GM21526 (cell line): ENCODE data around the gene INPP5J.
"Not testable (repeated sequence)": the region's sequence is repeated elsewhere in the genome, so short reads cannot be mapped to it uniquely, and the experiment has no call there.

Experiments used
- ATAC-seq: cut with Tn5 transposase; IDR thresholded peaks from one replicate; pipeline ENCODE4 v1.9.1; 2021; ENCODE audit warnings: moderate library complexity; ENCODE audit not compliant: unreplicated experiment, low FRiP score

Gene INPP5J

DNA sequence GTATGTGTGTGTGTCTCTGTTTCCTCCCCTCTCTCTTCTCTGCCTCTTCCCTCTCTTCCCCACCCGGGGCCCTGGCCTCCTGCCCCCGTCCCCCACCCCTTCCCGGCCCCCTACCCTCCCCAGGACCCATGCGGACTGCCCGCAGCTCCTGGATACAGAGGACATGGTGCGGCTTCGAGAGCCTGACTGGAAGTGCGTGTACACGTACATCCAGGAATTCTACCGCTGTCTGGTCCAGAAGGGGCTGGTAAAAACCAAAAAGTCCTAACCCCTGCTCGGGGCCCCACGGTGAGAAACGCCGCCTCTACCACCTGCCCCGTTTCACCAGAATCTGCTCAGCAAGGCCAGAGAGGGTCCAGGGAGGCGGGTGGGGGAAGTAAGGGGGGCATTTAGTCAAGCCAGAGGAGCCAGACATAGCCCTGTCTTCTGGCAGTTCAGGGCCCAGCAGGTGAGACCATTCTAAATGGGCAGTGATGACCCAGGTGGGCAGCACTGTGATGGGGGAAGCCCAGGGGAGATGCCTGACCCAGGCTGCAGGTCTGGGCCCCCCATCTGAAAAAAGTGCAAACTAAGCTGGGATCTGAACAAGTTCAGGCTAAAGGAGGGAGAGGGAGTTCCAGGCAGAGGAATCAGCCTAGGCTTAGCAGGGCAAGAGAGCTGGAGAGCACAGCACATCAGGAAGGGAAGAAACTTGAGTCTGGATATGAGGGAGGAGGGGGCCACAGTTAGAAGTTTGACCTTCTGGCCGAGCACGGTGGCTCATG, 21.8 kb upstream of the INPP5J start:
- ATAC-seq: no peak

DNA sequence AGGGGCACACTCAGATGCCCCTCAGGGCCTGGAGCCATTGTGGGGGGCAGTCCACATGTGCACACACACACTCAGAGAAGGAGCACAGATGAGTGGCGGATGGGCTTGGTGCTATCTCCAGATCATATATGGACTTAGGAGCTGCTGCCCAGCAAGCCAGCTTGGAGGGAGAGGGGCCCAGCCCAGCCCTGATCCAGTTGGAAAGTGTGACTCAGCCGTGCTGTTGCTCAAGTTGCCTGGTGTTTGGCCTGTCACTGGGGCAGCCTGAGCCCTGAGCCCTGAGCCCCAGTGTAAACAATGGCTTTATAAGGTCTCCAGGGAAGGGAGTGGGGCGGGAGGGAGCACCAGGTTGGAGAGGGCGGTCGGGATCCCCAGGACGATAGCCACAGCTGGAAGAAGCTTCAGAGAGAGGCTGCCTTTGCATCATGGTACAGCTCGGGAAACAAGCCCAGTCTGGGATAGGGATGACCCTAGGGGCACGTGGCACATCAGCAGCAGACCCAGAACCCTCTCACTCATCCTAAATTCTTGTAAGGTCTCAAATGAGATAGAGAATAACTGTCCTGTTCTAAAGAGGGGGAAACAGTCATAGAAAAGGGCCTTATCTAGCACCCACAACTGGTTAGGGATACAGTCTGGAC, 20.2 kb upstream of the INPP5J start:
- no peak for ATAC-seq

DNA sequence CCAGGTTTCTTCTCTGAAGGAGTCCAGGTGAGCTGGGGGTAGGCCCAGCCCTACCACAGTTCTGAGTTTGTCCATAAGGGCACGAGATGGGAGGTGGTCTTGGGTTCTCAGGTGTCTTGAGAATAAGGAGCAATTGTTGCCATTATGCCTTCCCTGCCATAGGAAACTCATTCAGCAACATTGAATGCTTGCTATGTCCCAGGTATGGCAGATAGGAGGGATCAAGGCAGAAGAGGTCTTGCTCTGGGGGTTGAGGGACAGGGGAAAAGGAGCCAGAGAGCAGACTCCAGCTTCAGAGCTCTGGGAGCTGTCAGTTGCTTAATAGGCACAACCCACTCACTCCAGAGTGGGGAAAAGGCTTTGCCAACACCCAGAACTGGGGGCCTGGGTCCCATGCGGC, 19.7 kb upstream of the INPP5J start:
- ATAC-seq: no peak

DNA sequence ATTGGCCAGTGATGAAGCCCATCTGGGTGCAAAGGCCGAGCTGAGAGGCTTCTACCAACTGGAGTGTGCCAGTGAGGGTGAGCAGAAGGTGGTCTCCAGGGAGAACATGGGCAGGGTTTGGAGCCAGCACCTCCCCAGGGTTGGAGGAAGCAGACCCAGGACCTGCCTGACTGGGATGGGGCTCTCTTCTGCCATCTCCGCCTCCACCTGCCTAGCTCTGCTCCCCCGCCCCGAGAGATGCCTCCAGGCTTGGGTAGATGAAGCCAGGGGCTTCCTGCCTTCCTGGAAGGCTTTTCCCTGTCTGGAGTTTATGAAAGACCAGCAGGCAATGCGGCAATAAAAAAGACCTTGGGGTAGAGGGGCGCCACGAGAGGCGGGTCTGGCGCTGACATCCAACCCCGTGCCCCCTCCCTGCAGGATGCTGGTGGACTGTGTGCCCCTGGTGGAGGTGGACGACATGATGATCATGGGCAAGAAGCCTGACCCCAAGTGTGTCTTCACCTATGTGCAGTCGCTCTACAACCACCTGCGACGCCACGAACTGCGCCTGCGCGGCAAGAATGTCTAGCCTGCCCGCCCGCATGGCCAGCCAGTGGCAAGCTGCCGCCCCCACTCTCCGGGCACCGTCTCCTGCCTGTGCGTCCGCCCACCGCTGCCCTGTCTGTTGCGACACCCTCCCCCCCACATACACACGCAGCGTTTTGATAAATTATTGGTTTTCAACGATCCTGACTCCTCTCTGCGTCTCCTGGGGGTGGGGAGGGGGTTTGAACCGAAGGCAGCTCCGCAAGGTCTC, 18.7 kb upstream of the INPP5J start:
- ATAC-seq: no peak

DNA sequence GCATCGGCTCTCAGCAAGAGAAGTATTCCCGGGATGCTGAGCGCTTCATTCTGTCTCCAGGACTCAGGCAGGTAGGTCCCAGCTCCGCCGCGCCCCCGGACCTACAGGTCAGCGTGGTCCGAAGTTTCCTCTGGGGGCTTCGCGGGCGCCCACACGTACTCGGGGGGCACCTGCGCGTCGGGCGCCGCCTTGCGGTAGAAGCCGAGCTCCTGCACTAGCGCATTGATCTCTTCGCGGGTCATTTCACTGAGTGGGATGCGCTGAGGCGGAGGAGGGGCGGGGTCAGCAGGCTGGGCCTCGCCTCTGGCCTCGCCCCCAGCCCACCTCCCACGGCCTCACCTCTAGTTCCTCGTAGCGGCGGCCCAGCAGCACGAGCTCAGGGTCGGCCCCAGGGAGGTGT, 17.9 kb upstream of the INPP5J start:
- ATAC-seq: no peak

DNA sequence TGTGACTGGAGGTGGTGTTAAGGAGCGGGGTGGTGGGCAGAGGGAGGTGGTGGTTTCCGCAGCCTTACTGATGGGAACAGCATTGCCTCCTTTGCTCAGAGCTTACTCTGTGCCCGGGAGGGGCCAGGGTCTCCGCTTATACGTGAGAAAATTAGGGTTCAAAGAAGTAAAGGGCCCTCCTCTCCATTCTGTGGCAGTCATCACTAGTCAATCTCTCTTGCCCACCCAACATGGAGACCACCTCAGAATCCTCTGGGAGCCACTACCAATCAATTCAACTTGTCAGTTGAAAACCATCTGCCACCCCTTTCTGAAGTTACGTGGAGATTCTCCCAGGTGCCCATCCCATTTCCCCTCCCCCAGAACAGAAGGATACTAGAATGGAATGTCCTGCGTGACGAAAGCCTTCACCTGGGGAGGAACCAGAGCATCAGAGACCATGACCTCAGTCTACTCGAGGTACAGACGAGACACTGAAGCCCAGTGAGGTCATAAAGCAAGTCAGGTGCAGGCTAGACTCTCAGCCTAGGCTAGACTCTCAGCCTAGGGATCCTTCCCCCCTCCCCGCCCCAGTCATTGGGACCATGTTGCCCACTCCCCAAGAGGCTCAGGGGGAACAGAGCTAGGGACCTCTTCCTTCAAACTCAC, 17.4 kb upstream of the INPP5J start:
- no peak for ATAC-seq

DNA sequence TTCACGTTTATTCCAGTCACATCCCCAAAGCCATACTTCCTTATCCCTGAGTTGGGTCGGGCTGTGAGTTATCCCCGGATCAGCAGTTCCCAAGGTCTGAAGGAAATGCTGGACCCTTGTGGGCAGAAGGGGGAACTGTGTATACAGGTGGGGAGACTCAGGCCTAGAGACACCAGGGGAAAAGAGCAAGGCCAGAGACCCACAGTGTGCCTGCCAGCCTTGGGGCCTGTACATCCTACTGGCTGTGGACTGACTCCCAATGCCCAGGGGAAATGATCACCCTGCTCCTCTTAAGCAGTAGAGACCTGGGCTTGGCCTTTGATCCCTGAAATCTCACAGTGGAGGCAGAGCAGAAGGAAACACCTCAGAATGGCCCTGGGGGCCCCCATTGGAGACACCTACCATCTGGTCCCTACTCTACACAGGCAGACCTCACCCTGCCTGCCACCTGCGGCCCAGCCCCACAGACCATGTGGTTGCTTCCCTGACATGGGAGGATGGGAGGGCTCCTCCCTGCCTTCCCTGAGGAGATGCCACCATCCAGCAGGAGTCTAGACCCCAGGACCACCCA, 16.7 kb upstream of the INPP5J start:
- no peak for ATAC-seq

DNA sequence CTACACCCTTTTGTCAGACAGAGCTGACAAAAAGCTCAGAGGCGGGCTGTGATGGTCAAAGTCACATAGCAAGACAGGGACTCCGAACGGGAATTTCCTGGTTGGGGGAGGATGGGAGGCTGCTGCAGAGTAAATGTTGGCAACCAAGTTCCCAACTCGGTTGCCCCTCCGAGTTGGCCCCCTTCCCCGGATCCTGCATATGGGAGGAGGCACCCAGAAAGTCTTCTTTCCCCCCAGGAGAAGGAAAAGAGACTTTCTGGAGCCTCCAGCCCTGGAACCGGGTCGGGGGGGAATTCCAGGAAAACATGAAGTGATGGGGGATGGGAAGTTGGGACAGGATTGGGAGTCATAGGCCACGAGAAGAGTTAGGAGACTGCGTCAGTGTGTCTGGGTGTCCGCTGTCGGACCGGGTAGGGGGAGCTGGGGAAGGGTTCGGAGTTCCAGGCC, 16.0 kb upstream of the INPP5J start:
- no peak for ATAC-seq

DNA sequence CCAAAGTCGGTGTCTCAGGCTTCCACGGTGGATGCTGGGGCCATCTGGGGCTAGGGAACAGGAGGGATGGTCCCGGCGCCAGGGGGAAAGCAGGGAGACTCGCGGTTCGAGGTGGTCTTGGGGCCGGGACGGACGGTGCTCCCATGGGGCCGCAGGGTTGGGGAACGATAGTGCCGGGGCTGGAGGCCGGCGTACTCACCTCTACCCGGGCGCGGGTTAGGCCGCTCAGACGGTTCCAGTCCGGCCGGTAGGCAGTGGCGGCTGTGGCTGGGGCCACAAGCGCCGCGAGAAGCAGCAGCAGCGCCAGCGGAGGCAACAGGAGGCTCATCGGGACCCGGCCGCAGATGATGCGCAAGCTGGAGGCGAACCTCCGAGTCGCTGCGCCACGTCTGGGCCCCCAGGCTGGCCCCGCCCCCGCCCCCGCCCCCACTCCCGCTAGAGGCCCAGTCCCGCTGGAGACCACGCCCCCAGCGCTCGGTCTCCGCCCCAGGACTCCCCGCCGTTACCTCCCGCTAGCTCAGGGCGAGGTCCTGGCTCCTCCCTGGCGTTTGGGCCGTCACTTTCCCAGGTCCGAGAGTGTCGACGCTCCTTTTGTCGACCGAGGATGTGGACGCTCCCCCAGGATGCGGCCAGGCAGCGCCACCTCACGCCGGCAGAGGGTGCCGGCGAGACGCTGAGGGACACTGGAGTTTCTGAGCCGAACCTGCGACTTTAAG, 15.4 kb upstream of the INPP5J start, which contains the start of gene SELENOM:
TSS of gene SELENOM (minus strand) at position 391 of the 716 bp plus-strand sequence. CDS start at position 328, 63 bp downstream.
- peak; percentile 87 for ATAC-seq

DNA sequence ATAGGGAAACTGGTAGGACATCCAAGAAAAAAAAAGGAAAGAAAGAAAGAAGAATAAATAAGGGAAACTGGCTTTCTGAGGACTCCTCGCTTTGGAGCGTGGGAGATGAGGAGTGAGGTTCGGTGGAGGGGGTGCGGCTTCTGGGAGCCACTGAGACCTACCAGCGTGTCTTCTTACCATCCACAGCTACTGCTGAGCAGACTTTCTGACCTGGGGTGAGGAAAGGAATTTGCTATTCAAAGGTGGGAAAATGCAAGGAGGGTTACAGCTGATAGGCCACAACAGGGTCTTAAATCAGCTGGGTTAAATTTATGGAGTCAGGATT, 14.9 kb upstream of the INPP5J start:
- peak; percentile 26 for ATAC-seq

DNA sequence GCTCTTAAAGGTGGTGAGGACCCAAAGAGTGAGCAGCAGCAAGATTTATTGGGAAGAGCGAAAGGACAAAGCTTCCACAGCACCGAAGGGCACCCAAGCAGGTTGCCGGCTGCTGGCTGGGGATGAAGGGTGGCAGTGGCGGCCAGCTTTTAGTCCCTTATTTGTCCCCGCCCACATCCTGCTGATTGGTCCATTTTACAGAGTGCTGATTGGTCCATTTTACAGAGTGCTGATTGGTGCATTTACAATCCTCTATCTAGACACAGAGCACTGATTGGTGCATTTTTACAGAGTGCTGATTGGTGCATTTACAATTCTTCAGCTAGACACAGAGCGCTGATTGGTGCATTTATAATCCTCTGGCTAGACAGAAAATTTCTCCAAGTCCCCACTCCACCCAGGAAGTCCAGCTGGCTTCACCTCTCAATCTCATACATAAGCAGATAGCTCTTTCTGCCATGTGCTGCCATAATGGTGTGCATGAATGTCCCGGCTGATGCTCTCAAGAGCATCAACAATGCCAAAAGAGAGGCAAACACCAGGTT, 10.1 kb upstream of the INPP5J start:
- not testable (repeated sequence) for ATAC-seq

DNA sequence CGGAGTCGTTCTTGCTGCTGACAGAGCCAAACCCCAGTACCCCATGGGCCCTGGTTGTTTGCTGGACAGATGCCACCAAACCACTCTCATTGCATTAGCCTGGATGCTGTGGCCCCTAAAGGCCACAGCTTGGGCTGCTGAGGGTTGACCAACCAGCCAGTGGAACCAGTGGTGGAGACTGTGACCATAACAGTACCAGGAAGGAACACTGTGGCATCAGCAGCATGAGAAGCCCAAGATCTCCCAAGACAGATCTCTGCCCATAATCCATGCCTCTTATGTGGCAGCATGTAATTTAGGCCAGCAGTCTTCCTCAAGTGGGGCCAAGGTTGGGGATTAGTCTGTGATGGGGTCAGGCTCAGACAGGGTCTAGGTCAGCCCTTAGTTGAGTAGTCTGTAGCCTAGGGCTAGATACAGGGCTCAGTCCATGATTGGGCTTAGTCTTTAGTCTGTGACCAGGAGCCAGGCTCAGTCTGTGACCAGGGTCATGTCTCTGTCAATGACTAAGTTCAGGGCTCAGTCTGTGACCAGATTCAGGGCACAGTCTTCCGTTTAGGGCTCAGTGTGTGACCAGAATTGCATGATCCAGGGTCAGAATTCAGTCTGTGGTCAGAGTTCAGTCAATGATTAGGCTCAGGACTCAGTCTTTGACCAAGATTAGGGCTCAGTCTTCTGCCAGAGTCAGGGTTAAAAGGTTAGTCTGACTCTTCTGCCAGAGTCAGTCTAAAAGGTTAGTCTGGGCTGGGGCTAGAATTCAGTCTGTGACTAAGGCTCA, 4.5 kb upstream of the INPP5J start:
- no peak for ATAC-seq

DNA sequence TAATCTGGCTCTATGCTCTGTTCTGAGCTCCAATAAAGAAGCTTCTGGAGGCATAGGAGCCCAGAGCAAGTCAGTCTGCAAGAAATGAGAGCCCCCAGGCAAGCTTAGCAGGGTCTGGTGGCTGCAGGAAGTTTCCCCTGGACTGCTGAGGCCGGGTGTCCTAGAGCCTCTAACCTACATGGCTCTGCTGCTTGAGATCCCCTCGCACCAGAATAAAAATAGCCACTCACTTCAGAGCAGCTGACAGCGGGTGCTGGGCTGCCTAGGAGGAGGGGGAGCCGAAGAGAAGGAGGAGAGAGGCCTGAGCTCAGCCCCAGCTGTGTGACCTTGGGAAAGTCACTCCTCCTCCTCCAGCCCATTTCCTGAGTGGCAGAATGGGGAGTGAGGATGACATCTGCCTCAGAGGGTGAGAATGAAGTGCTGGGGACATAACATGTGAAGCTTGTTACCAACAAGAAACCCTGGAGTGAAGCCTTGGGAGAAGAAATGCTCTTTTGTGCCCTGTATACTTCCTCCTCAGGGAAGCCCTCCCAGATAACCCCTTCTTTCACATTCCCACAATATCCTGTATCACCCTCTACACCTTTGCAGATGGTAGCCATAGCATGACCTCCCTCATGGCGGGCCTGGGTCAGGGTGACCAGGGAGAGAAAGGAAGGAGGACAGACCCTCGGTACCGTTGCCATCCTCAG, 3.6 kb upstream of the INPP5J start:
- no peak for ATAC-seq

DNA sequence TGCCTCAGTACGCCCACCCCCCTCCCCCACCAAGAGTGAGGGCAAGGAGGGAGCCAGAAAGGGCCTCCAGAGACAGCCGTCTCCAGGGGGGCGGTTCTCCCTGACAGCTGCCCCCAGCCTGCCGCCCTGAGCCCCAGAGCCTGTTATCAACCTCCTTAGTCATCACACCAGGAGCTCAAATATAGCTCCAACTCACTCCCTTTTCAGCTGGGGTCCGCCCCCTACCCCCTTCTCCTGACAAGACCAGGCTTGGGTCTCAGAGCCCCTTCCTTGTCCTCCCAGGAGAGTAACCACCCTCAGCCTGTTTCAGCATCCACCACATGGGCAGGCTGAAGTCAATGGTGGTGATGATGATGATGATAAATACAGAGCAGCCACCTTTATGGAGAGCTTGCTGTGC, 2.5 kb upstream of the INPP5J start:
- ATAC-seq: no peak

DNA sequence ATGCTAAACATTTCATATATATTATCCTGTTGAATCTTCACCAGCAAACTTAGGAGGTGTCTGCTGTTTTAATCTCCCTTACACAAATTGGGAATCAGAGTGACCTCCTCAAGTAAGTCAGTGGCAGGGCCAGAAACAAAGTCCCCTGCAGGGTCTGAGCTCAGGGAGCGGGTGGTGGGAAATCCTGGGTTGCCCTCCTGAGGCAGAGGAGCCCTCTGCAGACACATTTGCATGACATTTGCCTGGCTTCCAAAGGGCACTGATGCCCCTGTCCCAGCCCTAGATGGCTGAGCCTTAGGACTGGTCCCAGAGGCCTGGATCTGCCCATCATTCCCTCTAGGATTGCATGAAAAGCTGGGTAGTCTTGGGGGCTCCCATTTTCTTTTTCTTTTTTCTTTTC, 2.1 kb upstream of the INPP5J start:
- ATAC-seq: no peak

DNA sequence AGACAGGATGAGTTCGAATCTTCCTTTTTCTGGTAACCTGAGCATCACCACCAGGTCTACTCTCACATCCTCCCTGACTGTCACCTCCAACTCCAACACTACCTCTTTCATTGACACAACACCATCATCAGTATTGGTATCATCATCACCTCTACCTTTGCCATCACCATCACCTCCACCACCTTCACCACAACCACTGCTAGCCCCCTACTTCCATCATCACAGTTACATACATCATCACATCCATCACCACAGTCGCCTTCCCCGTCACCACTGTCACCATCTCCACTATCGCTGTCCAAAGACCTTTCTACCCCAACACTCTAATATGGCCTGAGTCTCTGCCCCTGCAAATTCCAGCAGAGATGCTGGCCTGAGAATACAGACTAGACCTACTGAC, 1.4 kb upstream of the INPP5J start:
- no peak for ATAC-seq

DNA sequence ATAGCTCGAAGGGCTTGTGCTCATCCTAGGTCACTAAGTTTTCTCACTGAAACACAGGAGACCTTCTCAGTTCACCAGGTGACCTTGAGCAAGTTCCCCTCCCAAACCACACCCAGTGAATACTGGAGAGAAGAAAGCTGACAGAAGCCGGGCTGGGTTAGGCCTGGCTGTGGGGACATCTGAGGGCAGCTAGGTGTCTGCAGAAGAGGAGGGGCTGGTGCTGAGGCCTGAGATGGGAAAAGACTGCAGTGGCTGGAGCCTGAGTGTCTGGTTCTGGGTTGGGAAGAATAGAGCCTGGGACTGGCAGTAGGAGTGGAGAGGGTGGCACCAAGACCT, 602 bp upstream of the INPP5J start:
- no peak for ATAC-seq

DNA sequence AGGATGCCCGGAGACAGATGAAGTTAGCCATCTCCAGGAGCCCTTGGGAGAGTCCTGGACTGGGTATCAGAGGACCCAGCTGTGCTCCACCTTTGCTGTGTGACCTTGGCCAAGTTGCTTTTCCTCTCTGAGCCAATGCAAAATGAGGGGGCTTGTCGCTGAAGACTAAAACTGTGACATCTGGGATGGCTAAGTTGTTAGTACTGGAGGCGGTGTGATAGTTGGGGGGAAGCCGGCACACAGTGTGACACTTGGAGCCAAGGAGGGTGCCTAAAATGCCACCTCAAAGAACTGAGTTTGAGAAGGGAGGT, 481 bp downstream of the INPP5J start:
- ATAC-seq: no peak

DNA sequence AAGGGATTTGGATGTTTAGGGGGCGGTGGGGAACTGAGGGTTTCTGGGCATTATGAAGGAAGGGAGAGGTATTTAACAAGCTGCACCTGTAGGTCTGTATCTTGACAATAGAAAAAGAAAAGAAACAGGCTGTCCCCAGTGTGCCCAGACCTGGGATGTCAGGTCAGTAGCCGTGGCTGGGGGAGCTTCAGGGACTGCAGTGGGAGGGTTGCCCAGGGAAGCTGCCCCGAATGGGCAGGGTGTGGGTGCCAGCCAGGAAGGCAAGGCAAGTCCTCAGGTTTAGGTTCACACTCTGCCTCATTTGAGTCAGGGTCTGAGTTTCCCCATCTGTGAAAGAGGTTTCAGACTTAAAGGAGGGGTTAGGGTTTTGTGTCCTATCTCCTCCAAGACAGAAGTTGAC, 1.5 kb downstream of the INPP5J start:
- ATAC-seq: no peak
